GM21367 (cell line): ENCODE results near the gene CNDP2.
"Not testable (repeated sequence)": the region's sequence is repeated elsewhere in the genome, so short reads cannot be mapped to it uniquely, and the experiment has no call there.

Source experiments
- ATAC-seq: cut with Tn5 transposase; IDR thresholded peaks from one replicate; pipeline ENCODE4 v1.9.1; 2021; ENCODE audit not compliant: unreplicated experiment

CNDP2 gene

DNA sequence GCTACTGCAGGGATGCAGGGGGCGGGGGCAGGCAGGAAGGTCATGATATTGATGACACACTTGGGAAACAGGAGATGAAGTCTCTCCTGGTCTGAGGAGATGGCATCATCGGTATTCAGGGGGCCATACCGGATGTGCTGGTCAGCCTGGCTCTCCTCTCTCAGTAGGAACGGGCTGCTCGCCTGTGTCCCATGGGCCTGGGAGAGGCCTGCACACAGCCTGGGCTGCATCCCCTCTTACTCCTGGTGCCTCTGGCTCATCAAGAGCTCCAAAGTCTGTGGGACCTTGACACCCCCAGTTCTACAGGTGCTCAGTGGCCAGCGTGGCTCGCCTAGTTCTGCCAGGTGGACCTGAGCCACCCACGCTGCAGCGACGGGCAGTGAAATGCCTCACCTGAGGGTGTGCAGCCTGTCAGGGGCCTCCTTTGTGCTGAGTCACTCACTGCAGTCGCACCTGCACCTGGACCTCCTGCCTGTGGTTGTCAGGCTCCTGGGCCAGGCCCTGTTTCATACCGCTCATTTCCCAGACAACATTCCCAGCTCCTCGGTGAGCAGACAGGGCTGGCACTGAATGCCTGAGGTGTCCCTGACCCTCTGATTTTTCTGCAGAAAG, 19.6 kb downstream of the CNDP2 start:
- no peak for ATAC-seq

- ATAC-seq: no peak
Observed at GRCh38 chr18:74516271-74517235, 20.4 kb downstream of the CNDP2 start.

- ATAC-seq: no peak
Observed at GRCh38 chr18:74517236-74517630, 21.1 kb downstream of the CNDP2 start.

DNA sequence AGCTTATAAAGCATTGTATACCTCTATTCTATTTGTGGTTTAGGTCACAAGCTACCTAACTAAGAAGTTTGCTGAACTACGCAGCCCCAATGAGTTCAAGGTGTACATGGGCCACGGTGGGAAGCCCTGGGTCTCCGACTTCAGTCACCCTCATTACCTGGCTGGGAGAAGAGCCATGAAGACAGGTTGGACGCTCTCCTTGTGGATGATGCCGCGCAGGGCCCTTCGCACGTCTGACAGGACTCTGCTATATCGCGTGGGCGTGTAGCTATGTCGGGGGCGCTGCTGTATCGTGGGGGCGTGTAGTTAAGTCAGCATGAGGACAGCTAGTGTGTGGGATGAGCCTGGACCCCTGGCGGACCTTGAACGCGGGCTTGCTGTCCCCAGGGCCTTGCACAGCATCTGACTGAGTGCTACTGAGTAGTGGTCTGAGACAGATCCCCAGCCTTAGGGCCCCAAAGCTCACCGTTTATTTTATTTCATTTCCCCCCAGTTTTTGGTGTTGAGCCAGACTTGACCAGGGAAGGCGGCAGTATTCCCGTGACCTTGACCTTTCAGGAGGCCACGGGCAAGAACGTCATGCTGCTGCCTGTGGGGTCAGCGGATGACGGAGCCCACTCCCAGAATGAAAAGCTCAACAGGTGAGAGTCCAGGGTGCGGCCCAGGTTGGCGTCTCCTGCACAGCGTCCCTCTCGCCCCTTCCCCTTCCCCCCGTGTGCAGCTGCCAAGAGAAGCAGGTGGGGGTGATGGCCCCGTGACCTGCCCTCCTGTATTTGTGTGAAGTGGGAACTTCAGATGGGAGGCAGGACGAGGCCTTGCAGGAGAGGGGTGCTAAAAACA, 22.5 kb downstream of the CNDP2 start:
- ATAC-seq: no peak

DNA sequence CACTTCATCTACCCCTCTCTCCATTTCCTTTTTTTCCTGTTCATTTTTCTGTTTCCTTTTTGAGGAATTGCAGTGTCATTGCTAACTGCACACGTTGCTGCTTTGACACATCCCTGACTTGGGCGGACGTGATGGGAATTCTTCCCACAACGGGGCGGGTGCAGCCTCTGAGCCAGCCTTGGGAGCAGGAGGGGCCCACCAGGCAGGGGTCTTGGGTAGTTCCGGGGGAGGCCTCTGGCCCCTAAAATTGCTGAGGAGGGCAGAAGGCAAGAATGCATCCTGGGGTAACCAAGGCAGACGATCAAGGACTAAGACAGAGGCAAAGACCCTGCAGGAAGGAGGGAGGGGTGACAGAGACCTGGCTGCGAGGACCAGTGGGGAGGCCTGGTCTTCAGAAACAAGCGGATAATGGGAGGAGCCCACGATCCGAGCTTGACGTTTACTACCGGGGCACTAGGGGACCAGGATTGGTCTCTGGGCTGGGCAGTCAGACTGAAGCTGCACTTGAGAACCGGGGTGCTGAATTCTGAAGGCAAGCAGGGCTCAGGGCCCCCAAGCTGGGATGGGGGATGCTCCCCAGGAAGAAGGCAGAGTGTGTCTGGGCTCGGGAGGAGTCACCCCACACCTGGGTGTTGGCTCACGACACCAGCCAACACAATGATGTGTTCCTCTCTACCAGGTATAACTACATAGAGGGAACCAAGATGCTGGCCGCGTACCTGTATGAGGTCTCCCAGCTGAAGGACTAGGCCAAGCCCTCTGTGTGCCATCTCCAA, 23.3 kb downstream of the CNDP2 start:
- ATAC-seq: no peak

- ATAC-seq: no peak
Observed at GRCh38 chr18:74520096-74520833, 24.1 kb downstream of the CNDP2 start.

DNA sequence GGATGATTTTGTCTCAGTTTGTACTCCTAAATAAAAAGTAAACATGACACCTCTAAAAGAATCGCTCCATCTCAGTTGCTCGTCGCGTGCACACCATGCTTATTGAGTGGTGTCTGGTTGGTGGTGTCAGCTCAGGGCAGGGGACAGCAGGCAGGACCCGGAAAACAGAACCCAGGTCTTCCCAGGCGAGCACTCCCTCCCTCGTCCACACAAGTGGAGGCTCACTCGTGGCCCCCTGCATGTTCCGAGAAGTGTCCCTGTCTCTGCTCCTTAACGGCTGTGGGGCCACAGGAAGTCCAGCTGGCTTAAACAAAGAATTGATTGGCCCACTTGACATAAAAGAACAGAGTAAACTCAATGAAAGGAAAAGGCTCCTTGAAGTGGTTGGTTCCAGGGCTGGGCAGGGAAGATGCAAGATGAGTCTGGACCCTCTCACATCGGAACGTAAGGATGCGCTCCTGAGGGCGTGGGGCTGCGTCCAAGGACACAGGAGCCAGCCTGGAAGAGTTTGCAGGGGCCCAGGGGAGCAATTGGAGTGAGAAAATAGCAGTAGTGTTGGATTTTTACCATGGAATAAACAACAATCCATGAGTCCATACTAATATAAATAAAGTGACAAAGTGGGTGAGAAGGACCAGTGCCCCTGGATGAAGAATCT, 25.0 kb downstream of the CNDP2 start:
- no peak for ATAC-seq

DNA sequence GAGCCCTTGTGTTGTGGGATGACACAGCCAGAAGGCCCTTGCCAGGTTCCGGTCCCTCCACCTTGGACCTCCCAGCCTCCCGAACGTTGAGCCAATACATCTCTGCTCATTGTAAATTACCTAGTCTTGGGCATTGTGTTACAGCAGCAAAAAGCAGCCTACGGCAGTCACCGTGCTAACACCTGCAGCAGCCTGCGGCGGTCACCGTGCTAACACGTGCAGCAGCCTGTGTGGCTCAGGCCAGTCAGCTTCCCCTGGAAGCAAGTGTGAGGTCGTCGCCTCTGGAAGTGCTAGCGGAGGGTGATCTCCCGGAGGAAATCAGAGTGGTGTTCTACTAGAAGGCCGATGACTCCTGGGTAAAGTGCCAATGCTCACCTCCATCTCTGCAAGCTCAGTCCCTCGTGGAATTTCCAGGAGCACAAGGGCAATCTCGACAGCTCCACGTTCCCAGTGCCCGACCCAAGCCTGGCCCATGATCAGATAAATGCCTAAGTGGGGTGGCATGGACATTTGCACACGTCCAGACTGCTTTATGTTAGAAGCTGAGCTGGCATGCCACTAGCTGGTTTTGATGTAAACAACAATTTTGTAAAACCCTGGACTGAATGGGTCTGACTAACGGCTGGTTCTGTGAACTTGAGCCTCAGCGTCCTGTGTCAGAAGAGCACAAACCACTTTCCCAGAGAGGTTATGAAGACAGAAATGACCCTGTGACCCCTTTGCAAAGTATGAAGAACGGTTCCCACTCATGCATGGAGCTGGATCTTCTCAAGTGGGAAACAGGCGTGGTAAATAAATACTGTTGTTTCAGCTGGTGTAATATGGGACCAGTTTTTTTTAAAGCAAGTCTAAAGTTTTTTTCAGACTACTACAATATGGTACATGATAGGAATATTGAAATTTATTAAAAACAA, 26.7 kb downstream of the CNDP2 start:
- no peak for ATAC-seq

DNA sequence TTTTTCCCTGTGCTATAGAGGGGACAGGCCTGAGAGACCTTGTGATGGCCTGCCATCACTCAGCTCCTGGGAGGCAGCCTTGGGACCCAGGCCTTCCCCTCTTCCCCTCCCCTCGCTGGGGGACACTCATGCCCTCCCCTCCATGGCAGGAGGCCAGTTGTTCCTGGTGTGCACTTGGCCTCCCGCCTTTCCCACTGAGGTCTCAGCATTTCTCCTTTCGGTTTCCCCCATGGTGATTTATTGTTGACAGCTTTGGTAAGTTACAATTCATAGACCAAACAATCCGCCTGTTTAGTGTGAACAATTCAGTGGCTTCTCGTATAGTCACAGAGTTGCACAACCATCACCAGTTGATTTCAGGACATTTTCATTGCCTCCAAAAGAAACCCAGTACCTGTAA, 27.9 kb downstream of the CNDP2 start:
- ATAC-seq: no peak

DNA sequence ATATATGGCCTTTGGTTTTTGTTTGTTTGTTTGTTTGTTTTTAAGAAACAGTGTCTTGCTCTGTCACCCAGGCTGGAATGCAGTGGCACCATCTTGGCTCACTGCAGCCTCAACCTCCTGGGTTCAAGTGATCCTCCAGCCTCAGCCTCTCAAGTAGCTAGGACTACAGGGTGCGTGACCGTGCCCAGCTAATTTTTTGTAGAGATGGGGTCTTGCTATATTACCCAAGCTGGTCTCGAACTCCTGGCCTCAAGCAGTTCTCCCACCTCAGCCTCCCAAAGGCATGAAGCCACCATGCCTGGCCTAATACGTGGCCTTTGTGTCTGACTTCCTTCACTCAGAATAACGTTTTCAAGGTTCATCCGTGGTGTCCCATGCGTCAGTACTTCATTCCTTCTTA, 28.8 kb downstream of the CNDP2 start:
- ATAC-seq: not testable (repeated sequence)

DNA sequence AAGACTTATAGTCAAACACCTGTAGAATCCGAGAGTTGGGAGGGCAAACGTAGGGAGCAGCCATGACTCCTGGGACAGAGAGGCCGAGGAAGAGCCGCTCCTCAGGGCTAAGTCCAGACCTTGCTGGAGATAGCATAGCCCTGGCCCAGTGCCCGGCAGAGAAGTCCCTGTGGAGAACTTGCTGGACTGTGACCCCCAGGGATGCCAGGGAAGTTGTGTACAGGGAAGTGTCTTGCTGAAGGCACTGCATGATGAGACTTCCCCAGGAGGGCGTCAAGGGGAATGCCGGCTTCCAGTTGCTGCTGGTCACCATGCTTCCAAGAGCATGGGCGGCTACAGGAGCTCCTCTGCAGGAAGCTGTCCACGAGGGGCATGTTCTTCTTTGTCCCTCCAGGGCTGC, 29.6 kb downstream of the CNDP2 start:
- ATAC-seq: no peak

- ATAC-seq: no peak
Observed at GRCh38 chr18:74526488-74526887, 30.3 kb downstream of the CNDP2 start.

- ATAC-seq: no peak
Observed at GRCh38 chr18:74528478-74528877, 32.3 kb downstream of the CNDP2 start.

- ATAC-seq: no peak
Observed at GRCh38 chr18:74528913-74529312, 32.8 kb downstream of the CNDP2 start.

- ATAC-seq: no peak
Observed at GRCh38 chr18:74529378-74529777, 33.2 kb downstream of the CNDP2 start.

DNA sequence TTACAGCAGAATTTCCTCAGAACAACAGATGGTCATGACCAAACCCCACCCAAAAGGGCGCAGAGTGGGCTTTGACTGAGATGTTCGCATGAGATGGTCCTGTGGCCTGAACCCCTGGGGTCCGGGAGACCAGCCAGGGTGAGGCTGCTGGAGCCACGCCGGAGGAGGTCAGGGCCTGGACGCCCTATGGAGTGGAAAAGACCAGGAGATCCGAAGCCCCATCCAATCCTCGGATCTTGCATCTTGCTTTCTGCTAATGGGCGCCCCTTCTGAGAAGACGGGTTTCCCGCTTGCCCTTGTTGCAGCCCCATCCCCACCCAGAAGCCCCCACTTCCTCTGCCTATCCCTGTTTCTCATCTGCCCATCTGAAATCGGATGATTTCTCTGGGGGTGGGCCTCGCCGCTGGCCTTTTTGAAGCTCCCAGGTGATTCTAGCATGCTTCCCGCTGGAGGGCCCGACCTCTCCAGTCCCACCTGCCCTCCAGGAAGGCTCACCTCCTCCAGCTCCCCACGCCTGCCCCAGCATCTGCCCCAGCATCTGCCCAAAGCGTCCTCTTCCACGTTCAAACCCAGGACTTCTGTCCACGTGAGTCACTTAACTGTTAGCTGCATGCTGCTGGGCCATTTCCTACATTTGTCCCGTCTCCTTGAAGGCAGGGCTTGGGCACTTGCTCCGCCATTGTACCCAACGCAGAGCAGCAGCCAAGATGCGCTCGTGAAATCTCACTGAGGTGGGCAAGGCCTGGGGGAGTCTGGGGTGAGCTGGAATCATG, 33.8 kb downstream of the CNDP2 start:
- no peak for ATAC-seq

DNA sequence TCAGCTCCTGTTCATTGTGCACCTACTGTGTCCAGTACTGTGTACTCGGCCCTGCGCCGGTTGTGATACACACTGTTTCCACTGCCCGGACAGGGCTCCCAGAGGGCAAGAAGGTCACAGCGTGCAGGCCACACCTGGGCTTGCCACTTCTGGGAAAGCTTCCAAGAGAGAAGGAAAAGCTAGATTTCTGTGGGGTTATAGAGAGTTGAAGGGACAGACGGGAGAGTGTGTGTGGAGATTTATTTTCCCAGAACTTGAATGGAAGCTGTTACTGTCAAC, 34.4 kb downstream of the CNDP2 start:
- ATAC-seq: no peak

- no peak for ATAC-seq
Observed at GRCh38 chr18:74531043-74531442, 34.9 kb downstream of the CNDP2 start.
